NT2/D1 (cell line): Measurements from ENCODE around the gene GTSE1.

Source experiments
- DNase-seq: peaks from one replicate; pipeline ENCODE4 v3.0.0-alpha.2; 2011; ENCODE audit warnings: low read depth, low spot score
- H3K27me3 ChIP-seq: 2 replicates; pipeline ENCODE4 v1.6.0; 2011; ENCODE audit warnings: mild to moderate bottlenecking; ENCODE audit not compliant: insufficient read length, insufficient read depth
- H3K36me3 ChIP-seq: 2 replicates; pipeline ENCODE4 v1.6.1; 2011; ENCODE audit warnings: mild to moderate bottlenecking, low read length, mixed read lengths; ENCODE audit not compliant: insufficient read depth, insufficient read length
- H3K4me1 ChIP-seq: 2 replicates; pipeline ENCODE4 v1.5.1; 2011; ENCODE audit not compliant: insufficient read depth, insufficient read length
- H3K4me3 ChIP-seq: 2 replicates; pipeline ENCODE4 v1.5.1; 2011; ENCODE audit warnings: low read depth; ENCODE audit not compliant: insufficient read length
- H3K9ac ChIP-seq: 2 replicates; pipeline ENCODE4 v1.6.0; 2011; ENCODE audit warnings: low read depth; ENCODE audit not compliant: insufficient read length
- H3K9me3 ChIP-seq: 2 replicates; pipeline ENCODE4 v1.5.1; 2011; ENCODE audit warnings: mild to moderate bottlenecking, low read length; ENCODE audit not compliant: insufficient read depth
- SUZ12 ChIP-seq: IDR thresholded peaks from 2 replicates; pipeline ENCODE4 v1.6.1; 2011; ENCODE audit not compliant: insufficient read length, insufficient read depth; ENCODE audit errors: extremely low read depth
- YY1 ChIP-seq: IDR thresholded peaks from 2 replicates; pipeline ENCODE4 v1.6.1; 2011; ENCODE audit not compliant: insufficient read length, insufficient read depth
- ZNF274 ChIP-seq: IDR thresholded peaks from 2 replicates; pipeline ENCODE4 v1.6.1; 2011; ENCODE audit warnings: mild to moderate bottlenecking, low read depth, low read length

GTSE1 gene

GRCh38 chr22:46290843-46291785 lies 5.6 kb upstream of the GTSE1 start:
- no peak for TF ChIP-seq ZNF274
- TF ChIP-seq SUZ12 = no peak
- no peak for TF ChIP-seq YY1
- Histone ChIP-seq H3K4me3 (no peak overlapping the region), H3K4me1 (peaks cover 9% of the 10 kb centered on the region), H3K9ac (no peak overlapping the region), H3K36me3 (peaks cover 32% of the 10 kb centered on the region), H3K9me3 (no peaks in the 10 kb centered on the region), H3K27me3 (no peaks in the 10 kb centered on the region)
- DNase-seq = no peak

- H3K9me3 ChIP-seq = no peaks in the 10 kb centered on the region
- peaks cover 9% of the 10 kb centered on the region for H3K4me1 ChIP-seq
- H3K27me3 ChIP-seq = no peaks in the 10 kb centered on the region
- H3K9ac ChIP-seq = no peak overlapping the region
- H3K4me3 ChIP-seq = no peak overlapping the region
- DNase-seq = no peak
- peaks cover 25% of the 10 kb centered on the region for H3K36me3 ChIP-seq
- TF ChIP-seq ZNF274 (no peak), YY1 (no peak)
Measured at GRCh38 chr22:46292173-46292572, 4.5 kb upstream of the GTSE1 start.

- no peak for DNase-seq
- no peak overlapping the region for H3K4me3 ChIP-seq
- no peak for TF ChIP-seq YY1
- TF ChIP-seq SUZ12 = no peak
- TF ChIP-seq ZNF274 = no peak
- peaks cover 21% of the 10 kb centered on the region for H3K36me3 ChIP-seq
- no peaks in the 10 kb centered on the region for H3K9me3 ChIP-seq
- H3K27me3 ChIP-seq = no peaks in the 10 kb centered on the region
- H3K9ac ChIP-seq = peak overlapping the region; percentile 1
- peaks cover 9% of the 10 kb centered on the region for H3K4me1 ChIP-seq
Measured at GRCh38 chr22:46292732-46293131, 3.9 kb upstream of the GTSE1 start.

- Histone ChIP-seq H3K4me1 (peaks cover 15% of the 10 kb centered on the region), H3K9me3 (no peaks in the 10 kb centered on the region), H3K9ac (no peak overlapping the region), H3K4me3 (no peak overlapping the region), H3K27me3 (no peaks in the 10 kb centered on the region), H3K36me3 (peaks cover 19% of the 10 kb centered on the region)
- TF ChIP-seq SUZ12 = no peak
- TF ChIP-seq ZNF274 = no peak
- TF ChIP-seq YY1 = no peak
- no peak for DNase-seq
Measured at GRCh38 chr22:46293577-46294260, 3.0 kb upstream of the GTSE1 start.

- H3K9ac ChIP-seq = no peak overlapping the region
- H3K36me3 ChIP-seq = peaks cover 25% of the 10 kb centered on the region
- H3K4me1 ChIP-seq = peaks cover 14% of the 10 kb centered on the region
- H3K27me3 ChIP-seq = no peaks in the 10 kb centered on the region
- no peak overlapping the region for H3K4me3 ChIP-seq
- no peaks in the 10 kb centered on the region for H3K9me3 ChIP-seq
- TF ChIP-seq ZNF274 (no peak), SUZ12 (no peak), YY1 (no peak)
- no peak for DNase-seq
Measured at GRCh38 chr22:46294784-46295183, 1.9 kb upstream of the GTSE1 start.

- H3K36me3 ChIP-seq = peaks cover 29% of the 10 kb centered on the region
- no peak for DNase-seq
- peaks cover 14% of the 10 kb centered on the region for H3K4me1 ChIP-seq
- peak overlapping the region; percentile 72 for H3K4me3 ChIP-seq
- no peaks in the 10 kb centered on the region for H3K9me3 ChIP-seq
- H3K27me3 ChIP-seq = no peaks in the 10 kb centered on the region
- H3K9ac ChIP-seq = peak overlapping the region; percentile 85
- TF ChIP-seq YY1 (no peak), SUZ12 (no peak), ZNF274 (no peak)
Measured at GRCh38 chr22:46295277-46295971, 1.2 kb upstream of the GTSE1 start.
